Measurements from ENCODE around the gene TVP23A.

DNA sequence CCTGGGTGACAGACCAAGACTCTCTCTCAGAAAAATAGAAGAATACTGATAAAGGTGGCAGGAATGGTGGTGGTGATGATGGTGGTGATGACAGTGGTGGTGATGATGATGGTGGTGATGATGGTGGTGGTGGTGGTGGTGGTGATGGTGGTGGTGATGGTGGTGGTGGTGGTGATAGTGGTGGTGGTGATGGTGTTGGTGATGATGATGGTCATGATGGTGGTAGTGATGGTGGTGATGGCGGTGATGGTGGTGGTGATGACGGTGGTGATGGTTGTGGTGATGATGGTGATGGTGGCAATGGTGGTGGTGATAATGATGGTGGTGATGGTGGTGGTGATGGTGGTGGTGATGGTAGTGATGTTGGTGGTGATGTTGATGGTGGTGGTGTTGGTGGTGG is 40.4 kb upstream of the TVP23A start:
- TF ChIP-seq EZH2 (IDR thresholded peaks at IDR 0.05; ENCODE audit: borderline replicate concordance, low read depth, low read length, severe bottlenecking) = no peak
- TF ChIP-seq, protein P1, sequence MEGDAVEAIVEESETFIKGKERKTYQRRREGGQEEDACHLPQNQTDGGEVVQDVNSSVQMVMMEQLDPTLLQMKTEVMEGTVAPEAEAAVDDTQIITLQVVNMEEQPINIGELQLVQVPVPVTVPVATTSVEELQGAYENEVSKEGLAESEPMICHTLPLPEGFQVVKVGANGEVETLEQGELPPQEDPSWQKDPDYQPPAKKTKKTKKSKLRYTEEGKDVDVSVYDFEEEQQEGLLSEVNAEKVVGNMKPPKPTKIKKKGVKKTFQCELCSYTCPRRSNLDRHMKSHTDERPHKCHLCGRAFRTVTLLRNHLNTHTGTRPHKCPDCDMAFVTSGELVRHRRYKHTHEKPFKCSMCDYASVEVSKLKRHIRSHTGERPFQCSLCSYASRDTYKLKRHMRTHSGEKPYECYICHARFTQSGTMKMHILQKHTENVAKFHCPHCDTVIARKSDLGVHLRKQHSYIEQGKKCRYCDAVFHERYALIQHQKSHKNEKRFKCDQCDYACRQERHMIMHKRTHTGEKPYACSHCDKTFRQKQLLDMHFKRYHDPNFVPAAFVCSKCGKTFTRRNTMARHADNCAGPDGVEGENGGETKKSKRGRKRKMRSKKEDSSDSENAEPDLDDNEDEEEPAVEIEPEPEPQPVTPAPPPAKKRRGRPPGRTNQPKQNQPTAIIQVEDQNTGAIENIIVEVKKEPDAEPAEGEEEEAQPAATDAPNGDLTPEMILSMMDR (IDR thresholded peaks at IDR 0.05; ENCODE audit: borderline replicate concordance, extremely low read depth, low read length, poor library complexity, severe bottlenecking) = no peak

Data from DND-41 (cell line).